Trophoblast cell (in vitro differentiated cells and primary cell): ENCODE results near the gene EXTL1.
A peak's percentile ranks its signal among the peaks of the same experiment; 100 is the strongest.

Source experiments
- DNase-seq, 2 donors: peaks; one replicate each; pipeline ENCODE4 v3.0.0-alpha.2; 2016
- H2AFZ ChIP-seq: 2 replicates; pipeline ENCODE4 v1.6.1; 2013; ENCODE audit warnings: low read length, moderate library complexity, mild to moderate bottlenecking; ENCODE audit not compliant: insufficient read depth, poor library complexity
- H2AK5ac ChIP-seq: 2 replicates; pipeline ENCODE4 v1.6.1; 2013; ENCODE audit warnings: mild to moderate bottlenecking, low read length
- H2BK120ac ChIP-seq: 2 replicates; pipeline ENCODE4 v1.6.1; 2013; ENCODE audit warnings: low read length, mild to moderate bottlenecking, moderate library complexity; ENCODE audit not compliant: insufficient read depth, poor library complexity
- H2BK12ac ChIP-seq: 2 replicates; pipeline ENCODE4 v1.6.1; 2013; ENCODE audit warnings: mild to moderate bottlenecking, low read length, moderate library complexity
- H2BK5ac ChIP-seq: 2 replicates; pipeline ENCODE4 v1.6.1; 2013; ENCODE audit warnings: low read length, low read depth, moderate library complexity, mild to moderate bottlenecking; ENCODE audit not compliant: poor library complexity
- H3K14ac ChIP-seq: 2 replicates; pipeline ENCODE4 v1.6.1; 2013; ENCODE audit warnings: mild to moderate bottlenecking, low read length
- H3K18ac ChIP-seq: 2 replicates; pipeline ENCODE4 v1.6.1; 2013; ENCODE audit warnings: mild to moderate bottlenecking, low read length
- H3K23ac ChIP-seq: 2 replicates; pipeline ENCODE4 v1.6.1; 2013; ENCODE audit warnings: low read length
- H3K27ac ChIP-seq: 2 replicates; pipeline ENCODE4 v1.5.1; 2013; ENCODE audit warnings: low read depth, mild to moderate bottlenecking, inconsistent platforms, low read length, moderate library complexity
- H3K27me3 ChIP-seq: 2 replicates; pipeline ENCODE4 v1.6.1; 2013; ENCODE audit warnings: inconsistent platforms, mild to moderate bottlenecking, low read length, moderate library complexity; ENCODE audit not compliant: insufficient read depth
- H3K36me3 ChIP-seq, 2 experiments: 1 replicate in 1 of 2; 2 replicates in 1 of 2; pipeline ENCODE4 v1.6.1; 2013; ENCODE audit warnings: low read length in 2 of 2, mild to moderate bottlenecking in 2 of 2, moderate library complexity in 1 of 2; ENCODE audit not compliant: insufficient read depth in 2 of 2, control insufficient read depth in 1 of 2
- H3K4ac ChIP-seq: 2 replicates; pipeline ENCODE4 v1.6.1; 2013; ENCODE audit warnings: low read depth, mild to moderate bottlenecking, low read length, moderate library complexity
- H3K4me1 ChIP-seq, 2 experiments: 1 replicate in 1 of 2; 2 replicates in 1 of 2; pipeline ENCODE4 v1.6.1; 2013; ENCODE audit warnings: low read length in 2 of 2, mild to moderate bottlenecking in 2 of 2, moderate library complexity in 1 of 2; ENCODE audit not compliant: insufficient read depth in 2 of 2, control insufficient read depth in 1 of 2
- H3K4me2 ChIP-seq: 2 replicates; pipeline ENCODE4 v1.6.1; 2013; ENCODE audit warnings: inconsistent platforms, mild to moderate bottlenecking, low read length, moderate library complexity
- H3K4me3 ChIP-seq: 2 replicates; pipeline ENCODE4 v1.5.1; 2013; ENCODE audit warnings: mild to moderate bottlenecking, low read depth, low read length, inconsistent platforms
- H3K79me1 ChIP-seq: one replicate; pipeline ENCODE4 v1.6.1; 2013; ENCODE audit warnings: low read length
- H3K79me2 ChIP-seq: 2 replicates; pipeline ENCODE4 v1.6.1; 2013; ENCODE audit warnings: low read length, mild to moderate bottlenecking; ENCODE audit not compliant: control insufficient read depth, insufficient read depth, poor library complexity
- H3K9ac ChIP-seq: 2 replicates; pipeline ENCODE4 v1.6.1; 2013; ENCODE audit warnings: mild to moderate bottlenecking, low read length
- H3K9me3 ChIP-seq: 2 replicates; pipeline ENCODE4 v1.6.1; 2013; ENCODE audit warnings: low read depth, mild to moderate bottlenecking, control low read depth, inconsistent platforms, low read length; ENCODE audit not compliant: insufficient read depth
- H4K12ac ChIP-seq: 2 replicates; pipeline ENCODE4 v1.6.1; 2013; ENCODE audit warnings: low read depth, mild to moderate bottlenecking, low read length, moderate library complexity
- H4K8ac ChIP-seq: 2 replicates; pipeline ENCODE4 v1.6.1; 2013; ENCODE audit warnings: low read depth, mild to moderate bottlenecking, low read length, moderate library complexity
- H4K91ac ChIP-seq: one replicate; pipeline ENCODE4 v1.6.1; 2013; ENCODE audit warnings: low read depth, mild to moderate bottlenecking, low read length, moderate library complexity
- WGBS: extraction: QIAGEN DNeasy Blood & Tissue Kit; methylation state at CpG from one replicate; pipeline ENCODE4 v1.1.7; 2013; ENCODE audit warnings: missing lambda C conversion rate; ENCODE audit not compliant: insufficient read length, insufficient coverage; ENCODE audit errors: extremely low coverage; 5-methylcytosine and 5-hydroxymethylcytosine counted together

The EXTL1 gene

DNA sequence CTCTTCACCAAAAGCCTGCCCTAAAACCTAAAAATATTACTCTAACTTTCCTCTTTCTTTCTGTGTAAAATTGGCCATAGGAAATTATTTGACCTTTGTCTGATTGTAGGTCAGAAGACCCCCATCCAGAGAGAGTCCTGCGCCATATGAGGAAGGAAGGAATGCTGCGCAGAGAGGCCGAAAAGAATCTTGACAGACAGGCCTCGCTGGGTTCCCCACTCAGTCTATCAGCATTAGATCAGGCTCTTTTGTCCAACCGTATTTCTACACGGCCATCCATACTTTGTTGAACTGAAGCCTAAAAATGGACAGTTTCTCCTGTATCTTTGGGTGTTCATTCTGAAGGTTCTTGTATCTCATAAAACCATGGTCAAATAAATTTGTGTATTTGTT lies 28.7 kb downstream of the EXTL1 start:
- Histone ChIP-seq H4K12ac (no peak overlapping the region), H3K18ac (no peak overlapping the region), H2BK5ac (peak overlapping the region; percentile 78), H4K91ac (peak overlapping the region; percentile 92), H3K4ac (no peak overlapping the region), H3K23ac (no peak overlapping the region), H2BK120ac (peak overlapping the region; percentile 75), H3K4me2 (peak overlapping the region; percentile 31), H3K79me2 (no peaks in the 10 kb centered on the region), H4K8ac (no peak overlapping the region), H3K27ac (peak overlapping the region; percentile 84), H3K4me1 (peaks cover 30% of the 10 kb centered on the region in 2 experiments), H2BK12ac (no peak overlapping the region), H2AFZ (no peak overlapping the region), H3K27me3 (peaks cover 17% of the 10 kb centered on the region), H3K79me1 (peaks cover 18% of the 10 kb centered on the region), H3K4me3 (no peak overlapping the region), H3K9ac (no peak overlapping the region), H3K36me3 (no peaks in the 10 kb centered on the region), H3K9me3 (no peaks in the 10 kb centered on the region), H3K14ac (peak overlapping the region; percentile 67), H2AK5ac (no peak overlapping the region)
- WGBS, result no CpG with 5 or more reads among the region's 6 CpGs
- peak; percentile 55 to 86 for DNase-seq

- Histone ChIP-seq H3K27ac (no peak overlapping the region), H4K12ac (no peak overlapping the region), H2AK5ac (no peak overlapping the region), H3K79me2 (no peaks in the 10 kb centered on the region), H3K14ac (no peak overlapping the region), H3K18ac (no peak overlapping the region), H3K4me3 (no peak overlapping the region), H4K8ac (no peak overlapping the region), H3K4me2 (no peak overlapping the region), H3K27me3 (no peaks in the 10 kb centered on the region), H3K36me3 (no peaks in the 10 kb centered on the region), H3K9me3 (no peaks in the 10 kb centered on the region), H2BK12ac (no peak overlapping the region), H3K4me1 (peaks cover 14 to 16% of the 10 kb centered on the region in 2 experiments), H3K79me1 (peaks cover 5% of the 10 kb centered on the region), H2BK5ac (no peak overlapping the region), H2BK120ac (no peak overlapping the region), H2AFZ (no peak overlapping the region), H3K9ac (no peak overlapping the region), H3K4ac (no peak overlapping the region), H4K91ac (no peak overlapping the region), H3K23ac (no peak overlapping the region)
- no CpG with 5 or more reads among the region's 16 CpGs for WGBS
- DNase-seq, result no peak
Measured at GRCh38 chr1:26053718-26054560, 32.4 kb downstream of the EXTL1 start.

GRCh38 chr1:26055041-26055440 lies 33.5 kb downstream of the EXTL1 start:
- DNase-seq, result no peak
- H4K12ac ChIP-seq, result no peak overlapping the region
- H3K4me3 ChIP-seq, result no peak overlapping the region
- H3K9me3 ChIP-seq, result no peaks in the 10 kb centered on the region
- no peak overlapping the region for H2BK120ac ChIP-seq
- H3K4ac ChIP-seq, result no peak overlapping the region
- H3K79me1 ChIP-seq, result peaks cover under 1% of the 10 kb centered on the region
- H3K9ac ChIP-seq, result no peak overlapping the region
- H3K4me2 ChIP-seq, result no peak overlapping the region
- H2BK12ac ChIP-seq, result no peak overlapping the region
- H2BK5ac ChIP-seq, result no peak overlapping the region
- no peak overlapping the region for H3K23ac ChIP-seq
- no peak overlapping the region for H4K91ac ChIP-seq
- H2AFZ ChIP-seq, result no peak overlapping the region
- H3K27ac ChIP-seq, result no peak overlapping the region
- H3K79me2 ChIP-seq, result no peaks in the 10 kb centered on the region
- H3K27me3 ChIP-seq, result no peaks in the 10 kb centered on the region
- H4K8ac ChIP-seq, result no peak overlapping the region
- no CpG with 5 or more reads among the region's 2 CpGs for WGBS
- H3K18ac ChIP-seq, result no peak overlapping the region
- H2AK5ac ChIP-seq, result no peak overlapping the region
- H3K4me1 ChIP-seq, result peaks cover 7 to 8% of the 10 kb centered on the region in 2 experiments
- H3K14ac ChIP-seq, result no peak overlapping the region
- no peaks in the 10 kb centered on the region for H3K36me3 ChIP-seq

- Histone ChIP-seq H2AFZ (no peak overlapping the region), H3K27ac (no peak overlapping the region), H2BK5ac (no peak overlapping the region), H2AK5ac (no peak overlapping the region), H4K12ac (no peak overlapping the region), H3K18ac (no peak overlapping the region), H3K4ac (no peak overlapping the region), H3K27me3 (no peaks in the 10 kb centered on the region), H3K14ac (no peak overlapping the region), H3K23ac (no peak overlapping the region), H4K91ac (no peak overlapping the region), H2BK12ac (no peak overlapping the region), H2BK120ac (no peak overlapping the region), H3K4me1 (no peaks in the 10 kb centered on the region), H3K4me3 (no peak overlapping the region), H3K79me2 (no peaks in the 10 kb centered on the region), H3K4me2 (no peak overlapping the region), H3K9ac (no peak overlapping the region), H3K79me1 (no peaks in the 10 kb centered on the region), H4K8ac (no peak overlapping the region), H3K36me3 (no peaks in the 10 kb centered on the region), H3K9me3 (no peaks in the 10 kb centered on the region)
- WGBS, result no CpG with 5 or more reads among the region's 2 CpGs
- no peak for DNase-seq
Measured at GRCh38 chr1:26057189-26057588, 35.6 kb downstream of the EXTL1 start.
